ENCODE results near the gene ATP10A.

- TF ChIP-seq CTCF (IDR thresholded peaks at IDR 0.05) (no peak), POLR2A (IDR thresholded peaks at IDR 0.05) (no peak)
Observed at GRCh38 chr15:25773248-25773647, 89.9 kb downstream of the ATP10A start.
